ENCODE measurements around the gene GTF3C4. TPM values are rescaled to one million over a fixed set of nuclear protein-coding genes. Genes with fewer than 3 reads are reported as not detected.
A peak's percentile ranks its signal among the peaks of the same experiment; 100 is the strongest.
"Not testable (repeated sequence)": the region's sequence is repeated elsewhere in the genome, so short reads cannot be mapped to it uniquely, and the experiment has no call there.

GTF3C4 gene
- total and polyA plus RNA-seq, 2 of the 13 experiments (the other 11 are each of a cell fraction or from before 2014, with no cell fraction given) = 2.6 to 12.9 TPM

DNA sequence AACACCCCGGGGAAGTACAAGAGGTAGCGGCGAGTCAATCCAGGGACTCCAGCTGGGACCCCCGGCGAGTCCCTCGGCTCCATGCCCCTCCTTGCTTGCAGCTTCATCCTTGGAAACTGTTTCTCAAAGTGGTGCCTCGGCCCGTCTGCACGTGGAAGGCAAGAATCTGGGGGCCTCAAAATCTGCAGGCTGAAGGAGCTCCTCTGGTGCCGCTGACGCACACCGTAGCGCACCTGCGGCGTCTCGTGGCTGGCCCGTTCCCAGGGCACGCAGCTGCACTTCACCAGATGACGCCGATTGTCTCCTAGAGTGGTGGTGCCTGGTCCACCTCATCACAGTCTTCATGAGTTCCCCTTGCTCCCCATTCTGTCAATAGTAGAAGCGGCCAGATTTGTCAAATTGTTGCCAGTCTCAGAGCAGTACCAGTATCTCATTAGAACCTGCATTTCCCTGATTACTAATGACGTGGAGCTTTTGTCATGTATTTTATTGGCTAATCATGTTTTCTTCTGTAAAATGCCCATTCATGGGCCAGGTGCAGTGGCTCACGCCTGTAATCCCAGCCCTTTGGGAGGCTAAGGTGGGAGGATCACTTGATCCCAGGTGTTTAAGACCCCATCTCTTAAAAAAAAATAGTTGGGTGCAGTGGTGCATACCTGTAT lies 38.6 kb downstream of the GTF3C4 start:
- 38% methylated on average over 15 of the region's 23 CpGs for WGBS (ENCODE audit: low lambda C conversion rate)
- H3K9me3 ChIP-seq (ENCODE audit: low read length) = no peaks in the 10 kb centered on the region
- no peak overlapping the region for H3K4me2 ChIP-seq (ENCODE audit: low read depth, low read length)
- TF ChIP-seq CREB1 (IDR thresholded peaks at IDR 0.05) (peak; percentile 14; the same call in 1 of the 2 replicates), CREB1 (CRISPR knock-in tag; IDR thresholded peaks at IDR 0.05) (no peak), RARA (CRISPR knock-in tag; IDR thresholded peaks at IDR 0.05) (no peak)
- H3K27me3 ChIP-seq (ENCODE audit: control insufficient read depth in 1 of 2, insufficient read depth in 2 of 2, low read length in 2 of 2) = peaks cover 3 to 9% of the 10 kb centered on the region in 2 experiments; a peak in 3 of 5 replicates
- ChIA-PET CTCF (ENCODE audit: low intra/inter-chr PET ratio, low total read pairs) (no interaction called here), POLR2A (no interaction called here)
- no peaks in the 10 kb centered on the region for H3K4me1 ChIP-seq (ENCODE audit: insufficient read depth, low read length)
- FAIRE-seq (no peak), DNase-seq (ENCODE audit: low spot score) (no peak), ATAC-seq (no peak)
- H3K27ac ChIP-seq (ENCODE audit: extremely low read length, insufficient read depth, low read length) = no peak overlapping the region
- BruUV-seq (replicated peaks) = no TSS peak
- no peaks in the 10 kb centered on the region for H3K36me3 ChIP-seq (replicated peaks in 1 of 2; ENCODE audit: control insufficient read depth in 1 of 2, insufficient read depth in 2 of 2, low read length in 2 of 2)
- no peak overlapping the region for H2AFZ ChIP-seq (ENCODE audit: low read length)
- in situ Hi-C loops (cut with HindIII; ENCODE audit: extremely low pct_ligation_motif_present, low pct_unique_long_range_greater_than_20kb) (no loop called here), intact Hi-C loops (cut with micrococcal nuclease; ENCODE audit: unreplicated experiment) (no loop called here)
- H4K20me1 ChIP-seq (ENCODE audit: insufficient read depth, low read length) = no peaks in the 10 kb centered on the region
- no peak overlapping the region for H3K9ac ChIP-seq (ENCODE audit: insufficient read depth, low read depth, low read length)
- H3K4me3 ChIP-seq (replicated peaks in 1 of 3; ENCODE audit: insufficient read depth in 1 of 3, low read depth in 2 of 3, low read length in 3 of 3) = no peak overlapping the region
- no peaks in the 10 kb centered on the region for H3K79me2 ChIP-seq (ENCODE audit: insufficient read depth, low read length)

DNA sequence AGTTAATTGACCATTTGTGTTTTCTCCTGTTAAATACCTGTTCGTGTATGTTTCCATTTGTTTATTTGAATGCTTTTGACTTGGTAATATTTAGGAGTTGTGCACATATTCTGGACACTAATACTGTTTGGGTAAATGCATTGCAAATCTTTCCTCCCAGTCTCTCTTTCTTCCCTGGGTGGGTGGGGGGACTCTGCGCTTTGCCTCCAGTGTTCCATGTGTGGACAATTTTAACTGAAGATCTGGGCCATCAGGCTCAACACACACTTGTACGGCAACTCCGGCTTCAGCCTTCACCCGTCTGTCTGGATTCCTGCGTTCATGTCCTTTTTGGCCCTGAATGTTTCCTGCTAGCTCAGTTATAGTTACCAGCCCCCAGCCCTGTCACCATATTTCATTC lies 40.1 kb downstream of the GTF3C4 start:
- Histone ChIP-seq H3K4me1 (ENCODE audit: insufficient read depth, low read length) (no peaks in the 10 kb centered on the region), H3K4me3 (replicated peaks in 1 of 3; ENCODE audit: insufficient read depth in 1 of 3, low read depth in 2 of 3, low read length in 3 of 3) (no peak overlapping the region), H3K27ac (ENCODE audit: extremely low read length, insufficient read depth, low read length) (no peak overlapping the region), H2AFZ (ENCODE audit: low read length) (no peak overlapping the region), H3K4me2 (ENCODE audit: low read depth, low read length) (no peak overlapping the region), H3K36me3 (replicated peaks in 1 of 2; ENCODE audit: control insufficient read depth in 1 of 2, insufficient read depth in 2 of 2, low read length in 2 of 2) (no peaks in the 10 kb centered on the region), H3K9ac (ENCODE audit: insufficient read depth, low read depth, low read length) (no peak overlapping the region), H4K20me1 (ENCODE audit: insufficient read depth, low read length) (no peaks in the 10 kb centered on the region), H3K9me3 (ENCODE audit: low read length) (no peaks in the 10 kb centered on the region), H3K27me3 (ENCODE audit: control insufficient read depth in 1 of 2, insufficient read depth in 2 of 2, low read length in 2 of 2) (peaks cover 3 to 9% of the 10 kb centered on the region in 2 experiments; a peak in 3 of 5 replicates), H3K79me2 (ENCODE audit: insufficient read depth, low read length) (no peaks in the 10 kb centered on the region)
- no peak for ATAC-seq
- FAIRE-seq = no peak
- no peak for TF ChIP-seq ZNF556 (CRISPR knock-in tag; IDR thresholded peaks at IDR 0.05; ENCODE audit: borderline replicate concordance)
- TF ChIP-seq GATA4 (IDR thresholded peaks at IDR 0.05; ENCODE audit: borderline replicate concordance, low read depth) = no peak
- TF ChIP-seq NR2F2 (IDR thresholded peaks at IDR 0.05; ENCODE audit: borderline replicate concordance, low read depth) = no peak
- no peak for TF ChIP-seq ZNF333 (CRISPR knock-in tag; IDR thresholded peaks at IDR 0.05; ENCODE audit: borderline replicate concordance)
- in situ Hi-C loops (cut with HindIII; ENCODE audit: extremely low pct_ligation_motif_present, low pct_unique_long_range_greater_than_20kb) = no loop called here
- WGBS (ENCODE audit: low lambda C conversion rate) = 40% methylated on average over 6 of the region's 6 CpGs
- intact Hi-C loops (cut with micrococcal nuclease; ENCODE audit: unreplicated experiment) = no loop called here
- no peak for DNase-seq (ENCODE audit: low spot score)
- POLR2A ChIA-PET = no interaction called here
- CTCF ChIA-PET (ENCODE audit: low intra/inter-chr PET ratio, low total read pairs) = no interaction called here
- no TSS peak for BruUV-seq (replicated peaks)

DNA sequence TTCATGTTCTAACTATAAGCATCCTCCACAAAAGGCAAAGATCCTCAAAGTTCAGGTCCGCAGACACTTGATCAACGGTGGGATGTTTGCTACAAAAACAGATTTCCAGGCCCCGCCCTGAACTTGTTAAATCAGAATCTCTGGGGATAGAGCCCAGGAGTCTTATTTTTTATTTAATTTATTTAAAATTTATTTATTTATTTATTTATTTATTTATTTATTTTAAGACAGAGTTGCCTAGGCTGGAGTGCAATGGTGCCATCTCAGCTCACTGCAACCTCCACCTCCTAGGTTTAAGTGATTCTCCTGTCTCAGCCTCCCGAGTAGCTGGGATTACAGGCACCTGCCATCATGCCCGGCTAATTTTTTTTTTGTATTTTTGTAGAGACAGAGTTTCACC lies 40.9 kb downstream of the GTF3C4 start:
- H3K9ac ChIP-seq (ENCODE audit: insufficient read depth, low read depth, low read length); ATAC-seq; POLR2A ChIA-PET; intact Hi-C loops (cut with micrococcal nuclease; ENCODE audit: unreplicated experiment); H4K20me1 ChIP-seq (ENCODE audit: insufficient read depth, low read length); H2AFZ ChIP-seq (ENCODE audit: low read length); CTCF ChIA-PET (ENCODE audit: low intra/inter-chr PET ratio, low total read pairs); H3K36me3 ChIP-seq (replicated peaks in 1 of 2; ENCODE audit: control insufficient read depth in 1 of 2, insufficient read depth in 2 of 2, low read length in 2 of 2); BruUV-seq (replicated peaks); H3K9me3 ChIP-seq (ENCODE audit: low read length); H3K4me3 ChIP-seq (replicated peaks in 1 of 3; ENCODE audit: insufficient read depth in 1 of 3, low read depth in 2 of 3, low read length in 3 of 3); DNase-seq (ENCODE audit: low spot score); H3K27ac ChIP-seq (ENCODE audit: extremely low read length, insufficient read depth, low read length); H3K4me2 ChIP-seq (ENCODE audit: low read depth, low read length); H3K79me2 ChIP-seq (ENCODE audit: insufficient read depth, low read length); H3K27me3 ChIP-seq (ENCODE audit: control insufficient read depth in 1 of 2, insufficient read depth in 2 of 2, low read length in 2 of 2); H3K4me1 ChIP-seq (ENCODE audit: insufficient read depth, low read length); in situ Hi-C loops (cut with HindIII; ENCODE audit: extremely low pct_ligation_motif_present, low pct_unique_long_range_greater_than_20kb); FAIRE-seq: not testable (repeated sequence)
- 69% methylated on average over 5 of the region's 5 CpGs for WGBS (ENCODE audit: low lambda C conversion rate)
